K562 (cell line): ENCODE measurements around the gene PGR. TPM values are rescaled to one million over a fixed set of nuclear protein-coding genes. Genes with fewer than 3 reads are reported as not detected.

ENCODE experiments used
- ATAC-seq: fragments of 200-7000 bp; cut with Tn5 transposase; 3 replicates; pipeline ENCODE4 v1.9.1; 2020; ENCODE audit warnings: moderate library complexity
- BruUV-seq: library from RNA; stranded (reverse); fragments of 400-500 nt; replicated peaks from 2 replicates; lab custom pipeline; 2021; lab: Mats Ljungman, UMichigan
- CTCF ChIA-PET: fragments of 300-600 bp; formaldehyde crosslinking; extraction: SDS; loops from one replicate; lab custom pipeline; 2021; ENCODE audit warnings: low intra/inter-chr PET ratio; lab: Yijun Ruan, JAX
- POLR2A ChIA-PET: fragments of 300-600, 350-650 bp; sonication (Branson Sonifier 250); formaldehyde crosslinking; extraction: SDS; loops from one replicate; lab custom pipeline; 2021; ENCODE audit warnings: antibody characterized with exemption, inconsistent platforms; lab: Yijun Ruan, JAX
- DNase-seq, 4 experiments: peaks; one replicate each; pipeline versions ENCODE4 v3.0.0 to v3.0.0-alpha.2; 2011 to 2018; ENCODE audit warnings: low spot score in 3 of 4, mixed read lengths in 3 of 4; ENCODE audit errors: extremely low read depth in 1 of 4
- FAIRE-seq: peaks from 2 replicates; lab custom pipeline; 2011; peaks lifted over from hg19 to GRCh38; lab: Jason Lieb, UNC
- H2AFZ ChIP-seq: 2 replicates; pipeline ENCODE4 v1.6.0; 2011; ENCODE audit warnings: low read depth, low read length, control low read depth, inconsistent platforms
- H3K27ac ChIP-seq: fragments of 200-600 bp; 3 replicates; pipeline ENCODE4 v1.8.0; 2011; ENCODE audit warnings: low read depth, mild to moderate bottlenecking, control low read depth, inconsistent platforms, low read length, moderate library complexity, mixed read lengths; ENCODE audit errors: extremely low read depth
- H3K27me3 ChIP-seq, 2 experiments: fragments of 300-600 bp in 1 of 2; 2 replicates in 1 of 2; 3 replicates in 1 of 2; pipeline versions ENCODE4 v1.6.0 to v1.8.0; 2011; ENCODE audit warnings: inconsistent platforms in 2 of 2, low read length in 2 of 2, mild to moderate bottlenecking in 1 of 2, mixed read lengths in 1 of 2, moderate library complexity in 1 of 2; ENCODE audit not compliant: control insufficient read depth in 2 of 2, insufficient read depth in 2 of 2
- H3K36me3 ChIP-seq: fragments of 300-600 bp; 3 replicates; pipeline ENCODE4 v1.8.0; 2011; ENCODE audit warnings: mild to moderate bottlenecking, low read length, inconsistent platforms; ENCODE audit not compliant: control insufficient read depth, insufficient read depth
- H3K4me1 ChIP-seq, 2 experiments: fragments of 200-600 bp in 1 of 2; replicated peaks in 1 of 2; 2 replicates in 1 of 2; 3 replicates in 1 of 2; pipeline versions ENCODE4 v1.5.1 to v1.8.0; 2011; ENCODE audit warnings: inconsistent platforms in 2 of 2, low read length in 2 of 2, mild to moderate bottlenecking in 1 of 2, mixed read lengths in 1 of 2, moderate library complexity in 1 of 2; ENCODE audit not compliant: control insufficient read depth in 2 of 2, insufficient read depth in 2 of 2
- H3K4me2 ChIP-seq: 2 replicates; pipeline ENCODE4 v1.6.1; 2011; ENCODE audit warnings: low read length, control low read depth, inconsistent platforms, mixed read lengths; ENCODE audit not compliant: insufficient read depth
- H3K4me3 ChIP-seq: fragments of 200-600 bp; sonication (generic), shearing (Covaris generic); 2 replicates; pipeline ENCODE4 v1.5.1; 2016; ENCODE audit warnings: control low read depth, inconsistent platforms
- H3K79me2 ChIP-seq: fragments of 200-600 bp; 3 replicates; pipeline ENCODE4 v1.8.0; 2011; ENCODE audit warnings: low read length, inconsistent platforms; ENCODE audit not compliant: control insufficient read depth, insufficient read depth
- H3K9ac ChIP-seq, 2 experiments: 2 replicates each; pipeline versions ENCODE4 v1.6.0 to v1.6.1; 2011; ENCODE audit warnings: low read depth in 2 of 2, low read length in 2 of 2, control low read depth in 1 of 2, inconsistent platforms in 1 of 2, mild to moderate bottlenecking in 1 of 2, mixed read lengths in 1 of 2; ENCODE audit not compliant: insufficient read depth in 1 of 2
- H3K9me1 ChIP-seq: one replicate; pipeline ENCODE4 v1.6.0; 2011; ENCODE audit warnings: inconsistent platforms, mild to moderate bottlenecking, low read length, moderate library complexity; ENCODE audit not compliant: control insufficient read depth, insufficient read depth
- H3K9me3 ChIP-seq: replicated peaks from 2 replicates; pipeline ENCODE4 v1.5.1; 2011; ENCODE audit warnings: low read depth, low read length, inconsistent platforms; ENCODE audit not compliant: control insufficient read depth, insufficient read depth
- H4K20me1 ChIP-seq: replicated peaks from 2 replicates; pipeline ENCODE4 v1.6.1; 2011; ENCODE audit warnings: low read length, inconsistent platforms, mixed read lengths; ENCODE audit not compliant: control insufficient read depth, insufficient read depth
- ATF1 ChIP-seq, 2 experiments: fragments of 450-650 bp in 1 of 2; IDR thresholded peaks; 2 replicates each; pipeline ENCODE4 v1.6.1; 2016; ENCODE audit warnings: missing compliant biosample characterization in 1 of 2, missing genetic modification characterization in 1 of 2
- HINFP ChIP-seq: fragments of 450-650 bp; conservative IDR thresholded peaks from 2 replicates; pipeline ENCODE4 v1.6.1; 2016; ENCODE audit warnings: missing genetic modification characterization, low read depth, mild to moderate bottlenecking, control low read depth, missing compliant biosample characterization
- HIVEP1 ChIP-seq: fragments of 250-450 bp; sonication (Bioruptor Pico); IDR thresholded peaks from 2 replicates; pipeline ENCODE4 v1.4.0; 2020; ENCODE audit warnings: mild to moderate bottlenecking
- MYBL2 ChIP-seq, 2 experiments: fragments of 450-650 bp in 1 of 2; sonication (generic) in 1 of 2; formaldehyde crosslinking in 1 of 2; IDR thresholded peaks; 2 replicates each; pipeline versions ENCODE4 v1.6.1 to v1.8.1; 2017 to 2022; ENCODE audit warnings: borderline replicate concordance in 1 of 2, inconsistent platforms in 1 of 2, low read depth in 1 of 2, mild to moderate bottlenecking in 1 of 2, missing genetic modification reagents in 1 of 2, moderate library complexity in 1 of 2
- NFXL1 ChIP-seq: fragments of 450-650 bp; formaldehyde crosslinking; IDR thresholded peaks from 2 replicates; pipeline ENCODE4 v1.4.0; 2021; ENCODE audit warnings: mild to moderate bottlenecking
- ZNF277 ChIP-seq: fragments of 250-450 bp; sonication (Bioruptor Pico); IDR thresholded peaks from 2 replicates; pipeline ENCODE4 v1.8.0; 2022; ENCODE audit warnings: inconsistent platforms, mild to moderate bottlenecking, moderate library complexity, borderline replicate concordance
- in situ Hi-C: fragments of 300-500 bp; cut with MboI; formaldehyde crosslinking; loops from 4 replicates; pipeline ENCODE4 v1.15.0; 2018; ENCODE audit warnings: inconsistent platforms, mixed read lengths
- intact Hi-C: fragments of 100-400 bp; cut with micrococcal nuclease; formaldehyde crosslinking; loops from 2 replicates; pipeline ENCODE4 v1.14.2; 2022
- polyA plus RNA-seq, 8 experiments: library from polyadenylated mRNA; depleted of rRNA in 4 of 8; stranded (reverse) in 5 of 8; unstranded in 3 of 8; fragments of >200 nt; fragmentation: Nextera tagmentation in 2 of 8; fragmentation: Illumina TruSeq in 1 of 8; extraction: Ambion mirVana in 2 of 8; extraction: Trizol in 1 of 8; gene quantifications; 2 replicates each; pipeline versions ENCODE4 v1.2.1 to v1.2.3, GENCODE V29; 2011 to 2014; ENCODE audit warnings: inconsistent platforms in 1 of 8, missing spikeins in 1 of 8
- total RNA-seq, 7 experiments: library from RNA; depleted of rRNA in 6 of 7; stranded (reverse); fragments of >200 nt in 6 of 7; fragmentation: Illumina TruSeq in 2 of 7; extraction: Trizol in 2 of 7; gene quantifications; 2 replicates each; pipeline versions ENCODE4 v1.2.1 to v1.2.3, GENCODE V29; 2011 to 2021; ENCODE audit warnings: low replicate concordance in 1 of 7
- TF ChIP-seq, protein P1 (sequence below): IDR thresholded peaks from 2 replicates; pipeline ENCODE4 v1.6.1; 2012; ENCODE audit warnings: low read depth, low read length, improper control_type of control experiment, borderline replicate concordance
- TF ChIP-seq, protein P2 (sequence below): fragments of 450-650 bp; formaldehyde crosslinking; conservative IDR thresholded peaks from 2 replicates; pipeline ENCODE4 v1.4.0; 2022; ENCODE audit warnings: mild to moderate bottlenecking, missing genetic modification characterization
- TF ChIP-seq, protein P3 (sequence below), 3 experiments: fragments of 200-800 bp in 1 of 3; fragments of 250-450 bp in 1 of 3; fragments of 450-650 bp in 1 of 3; sonication (Bioruptor Pico) in 1 of 3; sonication (Bioruptor generic) in 1 of 3; formaldehyde crosslinking in 1 of 3; IDR thresholded peaks; 2 replicates each; pipeline versions ENCODE4 v1.6.1 to v1.8.0; 2016 to 2022; ENCODE audit warnings: mild to moderate bottlenecking in 2 of 3, missing genetic modification characterization in 2 of 3, missing compliant biosample characterization in 1 of 3, moderate library complexity in 1 of 3

PGR gene
- total and polyA plus RNA-seq, 9 of the 15 experiments (the other 6 are each of a cell fraction or from before 2014, with no cell fraction given): 0.43 to 2.4 (median 1.3) TPM

DNA sequence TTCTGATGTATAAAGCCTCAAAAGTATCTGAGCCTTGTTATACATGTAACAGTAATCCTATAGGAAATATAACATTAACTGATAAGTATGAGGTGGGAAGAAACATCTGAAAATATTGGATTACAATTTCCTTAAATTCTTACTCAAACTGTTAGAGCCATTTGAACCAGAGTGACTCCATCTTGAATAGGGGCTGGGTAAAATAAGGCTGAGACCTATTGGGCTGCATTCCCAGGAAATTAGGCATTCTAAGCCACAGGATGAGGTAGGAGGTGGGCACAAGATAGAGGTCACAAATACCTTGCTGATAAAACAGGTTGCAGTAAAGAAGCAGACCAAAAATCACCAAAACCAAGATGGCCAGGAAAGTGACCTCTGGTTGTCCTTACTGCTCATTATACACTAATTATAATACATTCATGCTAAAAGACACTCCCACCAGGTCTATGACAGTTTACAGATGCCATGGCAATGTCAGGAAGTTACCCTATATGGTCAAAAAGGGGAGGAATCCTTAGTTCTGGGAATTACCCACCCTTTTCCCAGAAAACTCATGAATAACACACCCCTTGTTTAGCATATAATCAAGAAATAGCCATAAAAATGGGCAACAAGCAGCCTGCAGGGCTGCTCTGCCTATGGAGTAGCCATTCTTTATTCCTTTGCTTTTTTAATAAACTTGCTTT, 114.9 kb downstream of the PGR start:
- no peaks in the 10 kb centered on the region for H3K27me3 ChIP-seq
- peak; percentile 80 for ATAC-seq
- in situ Hi-C loops (no loop called here), intact Hi-C loops (no loop called here)
- no peak overlapping the region for H3K4me2 ChIP-seq
- CTCF ChIA-PET: no interaction called here
- H4K20me1 ChIP-seq: no peaks in the 10 kb centered on the region
- peak overlapping the region; percentile 69; the same call in 2 of the 3 replicates for H3K27ac ChIP-seq
- H3K4me1 ChIP-seq: no peaks in the 10 kb centered on the region; a peak in 1 of 5 replicates
- no peaks in the 10 kb centered on the region for H3K36me3 ChIP-seq
- peak in 1 of 4 experiments; percentile 62 for DNase-seq
- no peaks in the 10 kb centered on the region for H3K9me3 ChIP-seq
- peak overlapping the region in 1 of 2 experiments; percentile 13; a peak in 1 of 4 replicates for H3K9ac ChIP-seq
- H3K79me2 ChIP-seq: no peaks in the 10 kb centered on the region
- BruUV-seq: no TSS peak
- H3K9me1 ChIP-seq: no peaks in the 10 kb centered on the region
- H2AFZ ChIP-seq: peak overlapping the region; percentile 72
- H3K4me3 ChIP-seq: no peak overlapping the region
- no peak for FAIRE-seq
- POLR2A ChIA-PET: no interaction called here
- TF ChIP-seq ATF1 (CRISPR knock-in tag; IDR thresholded peaks at IDR 0.05): no peak
- peak; percentile 68; the same call in 1 of the 2 replicates for TF ChIP-seq ATF1 (tag; IDR thresholded peaks at IDR 0.05)
- TF ChIP-seq, protein P1, sequence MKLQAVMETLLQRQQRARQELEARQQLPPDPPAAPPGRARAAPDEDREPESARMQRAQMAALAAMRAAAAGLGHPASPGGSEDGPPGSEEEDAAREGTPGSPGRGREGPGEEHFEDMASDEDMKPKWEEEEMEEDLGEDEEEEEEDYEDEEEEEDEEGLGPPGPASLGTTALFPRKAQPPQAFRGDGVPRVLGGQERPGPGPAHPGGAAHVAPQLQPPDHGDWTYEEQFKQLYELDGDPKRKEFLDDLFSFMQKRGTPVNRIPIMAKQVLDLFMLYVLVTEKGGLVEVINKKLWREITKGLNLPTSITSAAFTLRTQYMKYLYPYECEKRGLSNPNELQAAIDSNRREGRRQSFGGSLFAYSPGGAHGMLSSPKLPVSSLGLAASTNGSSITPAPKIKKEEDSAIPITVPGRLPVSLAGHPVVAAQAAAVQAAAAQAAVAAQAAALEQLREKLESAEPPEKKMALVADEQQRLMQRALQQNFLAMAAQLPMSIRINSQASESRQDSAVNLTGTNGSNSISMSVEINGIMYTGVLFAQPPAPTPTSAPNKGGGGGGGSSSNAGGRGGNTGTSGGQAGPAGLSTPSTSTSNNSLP: no peak
- TF ChIP-seq, protein P2, sequence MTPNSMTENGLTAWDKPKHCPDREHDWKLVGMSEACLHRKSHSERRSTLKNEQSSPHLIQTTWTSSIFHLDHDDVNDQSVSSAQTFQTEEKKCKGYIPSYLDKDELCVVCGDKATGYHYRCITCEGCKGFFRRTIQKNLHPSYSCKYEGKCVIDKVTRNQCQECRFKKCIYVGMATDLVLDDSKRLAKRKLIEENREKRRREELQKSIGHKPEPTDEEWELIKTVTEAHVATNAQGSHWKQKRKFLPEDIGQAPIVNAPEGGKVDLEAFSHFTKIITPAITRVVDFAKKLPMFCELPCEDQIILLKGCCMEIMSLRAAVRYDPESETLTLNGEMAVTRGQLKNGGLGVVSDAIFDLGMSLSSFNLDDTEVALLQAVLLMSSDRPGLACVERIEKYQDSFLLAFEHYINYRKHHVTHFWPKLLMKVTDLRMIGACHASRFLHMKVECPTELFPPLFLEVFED: peak; percentile 96
- TF ChIP-seq, protein P3, sequence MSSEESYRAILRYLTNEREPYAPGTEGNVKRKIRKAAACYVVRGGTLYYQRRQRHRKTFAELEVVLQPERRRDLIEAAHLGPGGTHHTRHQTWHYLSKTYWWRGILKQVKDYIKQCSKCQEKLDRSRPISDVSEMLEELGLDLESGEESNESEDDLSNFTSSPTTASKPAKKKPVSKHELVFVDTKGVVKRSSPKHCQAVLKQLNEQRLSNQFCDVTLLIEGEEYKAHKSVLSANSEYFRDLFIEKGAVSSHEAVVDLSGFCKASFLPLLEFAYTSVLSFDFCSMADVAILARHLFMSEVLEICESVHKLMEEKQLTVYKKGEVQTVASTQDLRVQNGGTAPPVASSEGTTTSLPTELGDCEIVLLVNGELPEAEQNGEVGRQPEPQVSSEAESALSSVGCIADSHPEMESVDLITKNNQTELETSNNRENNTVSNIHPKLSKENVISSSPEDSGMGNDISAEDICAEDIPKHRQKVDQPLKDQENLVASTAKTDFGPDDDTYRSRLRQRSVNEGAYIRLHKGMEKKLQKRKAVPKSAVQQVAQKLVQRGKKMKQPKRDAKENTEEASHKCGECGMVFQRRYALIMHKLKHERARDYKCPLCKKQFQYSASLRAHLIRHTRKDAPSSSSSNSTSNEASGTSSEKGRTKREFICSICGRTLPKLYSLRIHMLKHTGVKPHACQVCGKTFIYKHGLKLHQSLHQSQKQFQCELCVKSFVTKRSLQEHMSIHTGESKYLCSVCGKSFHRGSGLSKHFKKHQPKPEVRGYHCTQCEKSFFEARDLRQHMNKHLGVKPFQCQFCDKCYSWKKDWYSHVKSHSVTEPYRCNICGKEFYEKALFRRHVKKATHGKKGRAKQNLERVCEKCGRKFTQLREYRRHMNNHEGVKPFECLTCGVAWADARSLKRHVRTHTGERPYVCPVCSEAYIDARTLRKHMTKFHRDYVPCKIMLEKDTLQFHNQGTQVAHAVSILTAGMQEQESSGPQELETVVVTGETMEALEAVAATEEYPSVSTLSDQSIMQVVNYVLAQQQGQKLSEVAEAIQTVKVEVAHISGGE (CRISPR knock-in tag; IDR thresholded peaks at IDR 0.05): peak in 1 of 3 experiments; percentile 79; a peak in 2 of 6 replicates
- TF ChIP-seq HINFP (tag): peak; percentile 83
- no peak for TF ChIP-seq MYBL2 (IDR thresholded peaks at IDR 0.05; ENCODE audit: low read depth)
- TF ChIP-seq MYBL2 (CRISPR knock-in tag; IDR thresholded peaks at IDR 0.05; ENCODE audit: borderline replicate concordance): no peak
- 0 out of 2 replicates have a peak, but pooled peaks have one; percentile 18 for TF ChIP-seq HIVEP1
- TF ChIP-seq NFXL1: peak; percentile 92
- no peak for TF ChIP-seq ZNF277
